Measurements from ENCODE around the gene NR5A1.

DNA sequence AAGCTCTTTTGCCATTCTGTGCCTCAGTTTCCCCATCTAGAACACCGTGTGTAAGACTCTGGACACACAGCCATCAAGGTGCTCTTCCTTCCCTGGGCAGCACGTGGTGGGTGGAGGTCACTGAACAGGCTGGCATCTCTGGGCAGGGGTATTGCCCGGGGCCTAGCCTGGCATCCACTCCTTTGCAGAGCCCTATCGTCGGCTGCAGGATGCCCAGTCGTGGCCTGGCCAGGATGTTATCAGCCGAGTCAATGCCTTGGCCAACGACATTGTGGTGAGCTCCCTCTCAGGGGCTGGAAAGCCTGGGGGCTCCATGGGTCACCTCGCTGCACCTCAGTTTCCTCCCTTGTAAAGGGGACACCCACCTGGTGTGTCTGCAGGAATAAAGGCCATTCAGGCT is 52.9 kb downstream of the NR5A1 start:
- TF ChIP-seq, protein P1, sequence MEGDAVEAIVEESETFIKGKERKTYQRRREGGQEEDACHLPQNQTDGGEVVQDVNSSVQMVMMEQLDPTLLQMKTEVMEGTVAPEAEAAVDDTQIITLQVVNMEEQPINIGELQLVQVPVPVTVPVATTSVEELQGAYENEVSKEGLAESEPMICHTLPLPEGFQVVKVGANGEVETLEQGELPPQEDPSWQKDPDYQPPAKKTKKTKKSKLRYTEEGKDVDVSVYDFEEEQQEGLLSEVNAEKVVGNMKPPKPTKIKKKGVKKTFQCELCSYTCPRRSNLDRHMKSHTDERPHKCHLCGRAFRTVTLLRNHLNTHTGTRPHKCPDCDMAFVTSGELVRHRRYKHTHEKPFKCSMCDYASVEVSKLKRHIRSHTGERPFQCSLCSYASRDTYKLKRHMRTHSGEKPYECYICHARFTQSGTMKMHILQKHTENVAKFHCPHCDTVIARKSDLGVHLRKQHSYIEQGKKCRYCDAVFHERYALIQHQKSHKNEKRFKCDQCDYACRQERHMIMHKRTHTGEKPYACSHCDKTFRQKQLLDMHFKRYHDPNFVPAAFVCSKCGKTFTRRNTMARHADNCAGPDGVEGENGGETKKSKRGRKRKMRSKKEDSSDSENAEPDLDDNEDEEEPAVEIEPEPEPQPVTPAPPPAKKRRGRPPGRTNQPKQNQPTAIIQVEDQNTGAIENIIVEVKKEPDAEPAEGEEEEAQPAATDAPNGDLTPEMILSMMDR (IDR thresholded peaks at IDR 0.05), result no peak
- TF ChIP-seq POLR2A (IDR thresholded peaks at IDR 0.05), result no peak

Data from uterus (tissue), 2 donors.